Transverse colon (tissue), 4 donors: ENCODE results near the gene RAB2B. TPM values are rescaled to one million over a fixed set of nuclear protein-coding genes. Genes with fewer than 3 reads are reported as not detected.
A peak's percentile ranks its signal among the peaks of the same experiment; 100 is the strongest.

ENCODE experiments used
- DNase-seq: peaks from one replicate; pipeline ENCODE4 v3.0.0-alpha.2; 2019
- H3K27ac ChIP-seq, 4 donors: fragments of 200-600 bp; sonication (generic); 2 replicates each; pipeline ENCODE4 v1.5.1; 2016 to 2018; ENCODE audit warnings: inconsistent platforms in 4 of 4
- H3K27me3 ChIP-seq: fragments of 200-600 bp; sonication (generic); 2 replicates; pipeline ENCODE4 v1.5.1; 2017; ENCODE audit warnings: inconsistent platforms
- H3K36me3 ChIP-seq, 4 donors: fragments of 200-600 bp; sonication (generic); 2 replicates each; pipeline ENCODE4 v1.5.1; 2017 to 2019; ENCODE audit warnings: inconsistent platforms in 4 of 4
- H3K4me1 ChIP-seq, 4 donors: fragments of 200-600 bp; sonication (generic); 2 replicates each; pipeline ENCODE4 v1.5.1; 2017 to 2020; ENCODE audit warnings: inconsistent platforms in 4 of 4
- H3K4me3 ChIP-seq, 4 donors: fragments of 200-600 bp; sonication (generic); 1 replicate in 1 of 4; 2 replicates in 3 of 4; pipeline versions ENCODE4 v1.5.1 to v1.6.1; 2017 to 2019; ENCODE audit warnings: inconsistent platforms in 4 of 4
- H3K9me3 ChIP-seq, 2 donors: fragments of 200-600 bp; sonication (generic); 2 replicates each; pipeline ENCODE4 v1.5.1; 2017 to 2019; ENCODE audit warnings: inconsistent platforms in 2 of 2
- EP300 ChIP-seq: sonication (generic); formaldehyde crosslinking; IDR thresholded peaks from one replicate; pipeline ENCODE4 v1.6.1; 2017; ENCODE audit warnings: antibody characterized with exemption, low read depth
- POLR2A ChIP-seq: fragments of 450-650 bp; IDR thresholded peaks from one replicate; pipeline ENCODE4 v1.6.1; 2016; ENCODE audit warnings: antibody characterized with exemption, mild to moderate bottlenecking, moderate library complexity
- POLR2AphosphoS5 ChIP-seq, 3 donors: sonication (generic); formaldehyde crosslinking; IDR thresholded peaks; one replicate each; pipeline ENCODE4 v1.6.1; 2016; ENCODE audit warnings: antibody characterized with exemption in 3 of 3
- WGBS, 2 donors: methylation state at CpG; one replicate each; pipeline ENCODE4 v1.1.5; 2018; ENCODE audit warnings: low coverage in 1 of 2; 5-methylcytosine and 5-hydroxymethylcytosine counted together
- in situ Hi-C, 4 donors: fragments of 200-750 bp; cut with MboI; loops; one replicate each; pipeline versions ENCODE4 v1.15.0 to v1.15.1; 2017; ENCODE audit warnings: low sequenced_read_pairs in 3 of 4, low pct_ligation_motif_present in 1 of 4, low pct_unique_long_range_greater_than_20kb in 1 of 4
- intact Hi-C: fragments of 100-400 bp; cut with DNase I; formaldehyde crosslinking; loops from one replicate; pipeline ENCODE4 v1.15.1; 2023; ENCODE audit warnings: low total_unique reads
- total RNA-seq, 4 donors: library from RNA; depleted of rRNA; stranded (reverse); fragments of >200 nt; gene quantifications; one replicate each; pipeline ENCODE4 v1.1.0, GENCODE V29; 2016
- TF ChIP-seq, protein P1 (sequence below), 5 experiments: fragments of 200-600 bp in 3 of 5; fragments of 450-650 bp in 2 of 5; sonication (generic) in 3 of 5; IDR thresholded peaks; 1 replicate in 2 of 5; 2 replicates in 3 of 5; pipeline ENCODE4 v1.5.1; 2016 to 2017; ENCODE audit warnings: antibody characterized with exemption in 5 of 5, inconsistent platforms in 3 of 5, mild to moderate bottlenecking in 2 of 5, moderate library complexity in 1 of 5

The RAB2B gene
- total RNA-seq: 10 to 100 TPM in 2 of 4 donors, 1 to 10 TPM in 2; 7.1 to 24.5 (median 13.7) TPM

DNA sequence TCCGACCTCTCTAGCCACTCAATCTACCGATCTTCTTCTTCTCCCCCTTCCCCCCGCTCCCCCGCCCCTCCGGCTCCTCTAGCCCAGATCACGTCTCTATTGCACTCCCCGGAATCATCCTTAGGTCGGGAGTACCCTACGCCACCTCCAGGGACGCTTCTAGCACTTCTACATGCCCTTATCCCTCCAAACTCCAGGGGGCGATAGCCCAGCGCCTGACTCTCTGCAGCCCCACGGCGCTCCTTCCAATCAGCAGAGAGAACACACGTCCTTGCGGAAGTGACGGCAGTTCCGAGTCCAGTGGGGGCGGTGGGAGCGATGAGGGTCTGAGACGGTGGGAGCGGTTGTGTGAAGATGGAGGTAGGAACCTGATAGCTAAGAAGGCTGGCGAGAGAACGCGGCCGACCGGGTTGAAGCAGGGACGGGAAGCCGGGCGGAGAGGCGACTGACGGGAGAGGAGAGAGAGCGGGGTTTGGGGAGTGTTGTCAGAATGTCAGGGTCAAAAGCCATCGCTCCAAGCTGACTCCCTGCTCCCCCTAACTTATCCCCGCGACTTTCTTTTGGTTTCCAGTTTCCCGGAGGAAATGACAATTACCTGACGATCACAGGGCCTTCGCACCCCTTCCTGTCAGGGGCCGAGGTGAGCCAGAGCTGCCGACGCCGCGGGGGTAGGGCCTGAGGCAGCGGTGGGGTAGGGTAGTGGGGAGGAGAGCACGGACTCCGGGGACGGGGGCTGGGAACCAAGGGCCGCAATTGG, at the start of gene RAB2B, which contains the start of gene TOX4:
Gene RAB2B, minus strand, starts transcription at position 35 of the 757 bp plus-strand sequence. CDS start 87 bp downstream, outside the sequence.
Gene TOX4, plus strand, starts transcription at position 271 of the 757 bp plus-strand sequence. Its CDS starts 84 bp downstream, at position 355.
- TF ChIP-seq POLR2AphosphoS5 (IDR thresholded peaks at IDR 0.05): peak; percentile 81 to 94 (median 90)
- TF ChIP-seq, protein P1, sequence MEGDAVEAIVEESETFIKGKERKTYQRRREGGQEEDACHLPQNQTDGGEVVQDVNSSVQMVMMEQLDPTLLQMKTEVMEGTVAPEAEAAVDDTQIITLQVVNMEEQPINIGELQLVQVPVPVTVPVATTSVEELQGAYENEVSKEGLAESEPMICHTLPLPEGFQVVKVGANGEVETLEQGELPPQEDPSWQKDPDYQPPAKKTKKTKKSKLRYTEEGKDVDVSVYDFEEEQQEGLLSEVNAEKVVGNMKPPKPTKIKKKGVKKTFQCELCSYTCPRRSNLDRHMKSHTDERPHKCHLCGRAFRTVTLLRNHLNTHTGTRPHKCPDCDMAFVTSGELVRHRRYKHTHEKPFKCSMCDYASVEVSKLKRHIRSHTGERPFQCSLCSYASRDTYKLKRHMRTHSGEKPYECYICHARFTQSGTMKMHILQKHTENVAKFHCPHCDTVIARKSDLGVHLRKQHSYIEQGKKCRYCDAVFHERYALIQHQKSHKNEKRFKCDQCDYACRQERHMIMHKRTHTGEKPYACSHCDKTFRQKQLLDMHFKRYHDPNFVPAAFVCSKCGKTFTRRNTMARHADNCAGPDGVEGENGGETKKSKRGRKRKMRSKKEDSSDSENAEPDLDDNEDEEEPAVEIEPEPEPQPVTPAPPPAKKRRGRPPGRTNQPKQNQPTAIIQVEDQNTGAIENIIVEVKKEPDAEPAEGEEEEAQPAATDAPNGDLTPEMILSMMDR (IDR thresholded peaks at IDR 0.05): peak; percentile 95 to 100 (median 97)
- TF ChIP-seq EP300: no peak
- TF ChIP-seq POLR2A: peak; percentile 93
- Histone ChIP-seq H3K36me3 (peaks cover 0 to 17% (median 2%) of the 10 kb centered on the region in 4 donors), H3K9me3 (no peaks in the 10 kb centered on the region), H3K4me3 (peak within 1 kb of the TSS; percentile 74 to 94 (median 78)), H3K4me1 (peaks cover 15 to 27% (median 18%) of the 10 kb centered on the region in 4 donors), H3K27me3 (no peaks in the 10 kb centered on the region), H3K27ac (peak within 1 kb of the TSS; percentile 84 to 96 (median 90))
- intact Hi-C loops (no loop called here), in situ Hi-C loops (no loop called here)
- 0 to 1% methylated on average over 1 to 49 of the region's 49 CpGs for WGBS, 2 donors
- peak; percentile 97 for DNase-seq

DNA sequence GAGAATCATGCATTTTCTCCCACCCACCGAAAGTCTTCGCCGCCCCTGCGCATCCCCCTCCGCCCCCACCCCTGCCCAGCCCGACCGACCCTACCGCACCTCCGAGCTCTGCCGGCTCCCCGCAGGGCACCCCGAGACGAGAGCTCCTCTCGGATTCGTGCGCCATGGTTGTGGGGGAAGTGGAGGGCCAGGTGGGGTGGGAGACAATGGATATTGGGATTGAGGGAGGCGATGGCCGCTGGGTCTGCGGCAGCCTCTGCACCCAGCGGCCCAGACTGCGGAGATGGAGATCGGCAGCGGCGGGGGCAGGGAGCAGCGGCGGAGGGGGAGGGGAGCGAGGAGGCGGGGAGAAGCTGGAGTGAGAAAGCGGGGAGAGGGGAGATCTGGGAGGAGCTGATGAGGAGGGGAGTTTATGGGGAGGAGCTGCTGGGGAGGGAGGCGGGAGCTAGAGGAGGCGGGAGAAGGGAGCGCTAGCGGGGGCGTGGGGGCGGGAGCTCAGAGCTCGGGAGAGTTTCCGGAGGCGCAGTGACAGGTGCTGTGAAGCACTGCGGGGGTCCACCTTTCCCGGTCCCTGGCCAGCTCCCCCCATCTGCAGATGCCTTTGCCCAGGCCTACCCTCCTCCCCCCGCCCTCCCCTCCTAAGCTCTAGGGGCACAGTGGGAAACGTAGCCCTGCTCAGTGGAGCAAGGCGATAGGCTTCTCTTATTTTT, 49.4 kb upstream of the RAB2B start, which contains the start of gene SALL2:
Gene SALL2, minus strand, starts transcription at position 385 of the 710 bp plus-strand sequence. Its CDS starts 219 bp downstream, at position 166.
- no peaks in the 10 kb centered on the region for H3K9me3 ChIP-seq
- H3K36me3 ChIP-seq: no peaks in the 10 kb centered on the region
- TF ChIP-seq POLR2AphosphoS5 (IDR thresholded peaks at IDR 0.05) (peak in 1 of 3 donors; percentile 8), POLR2A (no peak), EP300 (no peak)
- TF ChIP-seq, protein P1 (IDR thresholded peaks at IDR 0.05): no peak
- intact Hi-C loops (no loop called here), in situ Hi-C loops (no loop called here)
- WGBS, 2 donors: 1% methylated on average over 43 of the region's 43 CpGs; no CpG with 5 or more reads in 1 of the 2 donors
- H3K4me3 ChIP-seq: peak within 1 kb of the TSS; percentile 50 to 73 (median 62)
- DNase-seq: peak; percentile 71
- peaks cover 0 to 15% (median 3%) of the 10 kb centered on the region in 4 donors for H3K4me1 ChIP-seq
- no peaks in the 10 kb centered on the region for H3K27me3 ChIP-seq
- H3K27ac ChIP-seq: peak within 1 kb of the TSS; percentile 70 to 84 (median 78)

DNA sequence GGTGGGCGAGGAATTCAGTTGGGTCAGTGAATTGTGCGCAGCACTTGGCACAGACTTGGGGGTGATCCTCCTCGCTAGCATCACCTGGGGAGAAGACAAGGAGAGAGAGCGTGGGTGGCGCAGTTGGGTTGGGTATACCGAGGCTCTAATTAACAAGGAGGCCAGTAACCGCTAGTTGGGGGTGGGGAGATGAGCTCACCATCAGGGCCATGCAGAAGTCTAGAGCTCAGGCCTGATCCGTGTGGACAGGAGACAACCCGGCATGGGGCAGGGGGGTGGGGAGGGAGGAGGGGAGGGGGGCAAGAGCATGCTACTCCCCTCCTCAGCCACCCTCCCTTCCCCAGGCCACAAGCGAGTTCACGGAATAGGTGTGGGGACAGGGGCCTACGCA, 48.8 kb upstream of the RAB2B start:
- intact Hi-C loops (no loop called here), in situ Hi-C loops (no loop called here)
- H3K36me3 ChIP-seq: no peaks in the 10 kb centered on the region
- H3K9me3 ChIP-seq: no peaks in the 10 kb centered on the region
- peak overlapping the region; percentile 50 to 73 (median 62) for H3K4me3 ChIP-seq
- no peaks in the 10 kb centered on the region for H3K27me3 ChIP-seq
- peak overlapping the region; percentile 70 to 84 (median 78) for H3K27ac ChIP-seq
- no peak for DNase-seq
- 44% methylated on average over 12 of the region's 12 CpGs; no CpG with 5 or more reads in 1 of the 2 donors for WGBS, 2 donors
- peaks cover 0 to 15% (median 3%) of the 10 kb centered on the region in 4 donors for H3K4me1 ChIP-seq
- TF ChIP-seq, protein P1 (IDR thresholded peaks at IDR 0.05): no peak
- no peak for TF ChIP-seq EP300
- no peak for TF ChIP-seq POLR2AphosphoS5 (IDR thresholded peaks at IDR 0.05)
- TF ChIP-seq POLR2A: no peak
